A549 (cell line): ENCODE data around the gene SORCS2. TPM values are rescaled to one million over a fixed set of nuclear protein-coding genes. Genes with fewer than 3 reads are reported as not detected.

ENCODE experiments used
- ATAC-seq, 2 experiments: fragments of 200-7000 bp in 1 of 2; fragments of >200 bp in 1 of 2; cut with Nextera tagmentation in 1 of 2; cut with Tn5 transposase in 1 of 2; 3 replicates each; pipeline versions ENCODE4 v1.8.0 to v1.9.1; 2018 to 2020; ENCODE audit warnings: mild to moderate bottlenecking in 1 of 2, moderate library complexity in 1 of 2
- CTCF ChIA-PET: fragments of 300-600 bp; sonication (Branson Sonifier 250); formaldehyde crosslinking; extraction: SDS; loops from one replicate; lab custom pipeline; 2021; ENCODE audit warnings: antibody characterized with exemption, inconsistent platforms; lab: Yijun Ruan, JAX
- POLR2A ChIA-PET: fragments of 350-600 bp; formaldehyde crosslinking; extraction: SDS; loops from one replicate; lab custom pipeline; 2021; ENCODE audit warnings: antibody characterized with exemption, inconsistent platforms; lab: Yijun Ruan, JAX
- DNase-seq, 2 experiments: peaks; one replicate each; pipeline versions ENCODE4 v3.0.0 to v3.0.0-alpha.2; 2011 to 2016; ENCODE audit warnings: low read depth in 1 of 2, low spot score in 1 of 2
- FAIRE-seq: peaks from 2 replicates; lab custom pipeline; 2011; peaks lifted over from hg19 to GRCh38; lab: Jason Lieb, UNC
- H3K27ac ChIP-seq, 2 experiments: fragments of >200 bp; sonication (Bioruptor Twin); formaldehyde crosslinking; 3 replicates each; pipeline ENCODE4 v1.5.1; 2016 to 2017
- H3K4me1 ChIP-seq: fragments of >200 bp; sonication (Bioruptor Twin); formaldehyde crosslinking; 3 replicates; pipeline ENCODE4 v1.6.1; 2016
- H3K4me2 ChIP-seq: fragments of >200 bp; sonication (Bioruptor Twin); formaldehyde crosslinking; 3 replicates; pipeline ENCODE4 v1.6.1; 2016
- H3K4me3 ChIP-seq: fragments of >200 bp; sonication (Bioruptor Twin); formaldehyde crosslinking; 3 replicates; pipeline ENCODE4 v1.5.1; 2016
- H3K9me3 ChIP-seq: fragments of >200 bp; sonication (Bioruptor Twin); formaldehyde crosslinking; 3 replicates; pipeline ENCODE4 v1.6.1; 2016
- CBX2 ChIP-seq: fragments of 200-600 bp; sonication (generic); IDR thresholded peaks from 2 replicates; pipeline ENCODE4 v1.6.1; 2016; ENCODE audit warnings: low read depth, mild to moderate bottlenecking, borderline replicate concordance
- CBX8 ChIP-seq: fragments of 200-600 bp; sonication (generic); IDR thresholded peaks from 2 replicates; pipeline ENCODE4 v1.6.1; 2016
- CHD2 ChIP-seq: fragments of 150-350 bp; IDR thresholded peaks from 2 replicates; pipeline ENCODE4 v1.6.1; 2014; ENCODE audit warnings: low read length; ENCODE audit not compliant: partially characterized antibody
- FOSB ChIP-seq: fragments of 250-450 bp; sonication (Bioruptor Pico); IDR thresholded peaks from 2 replicates; pipeline ENCODE4 v1.5.0; 2020; ENCODE audit warnings: mild to moderate bottlenecking, moderate library complexity
- FOXS1 ChIP-seq: fragments of 250-450 bp; sonication (Bioruptor Pico); IDR thresholded peaks from 2 replicates; pipeline ENCODE4 v1.5.0; 2020; ENCODE audit warnings: mild to moderate bottlenecking, moderate library complexity
- GATA3 ChIP-seq: IDR thresholded peaks from 2 replicates; pipeline ENCODE4 v1.6.1; 2012; ENCODE audit warnings: borderline replicate concordance
- HOXA7 ChIP-seq: fragments of 250-450 bp; sonication (Bioruptor Pico); IDR thresholded peaks from 2 replicates; pipeline ENCODE4 v1.5.0; 2020; ENCODE audit warnings: mild to moderate bottlenecking, moderate library complexity
- HOXB5 ChIP-seq: fragments of 250-450 bp; sonication (Bioruptor Pico); IDR thresholded peaks from 2 replicates; pipeline ENCODE4 v1.5.0; 2020; ENCODE audit warnings: mild to moderate bottlenecking, moderate library complexity
- MAZ ChIP-seq: fragments of 150-350 bp; IDR thresholded peaks from 2 replicates; pipeline ENCODE4 v1.6.1; 2014; ENCODE audit warnings: antibody characterized with exemption, low read depth, low read length, borderline replicate concordance
- NFE2L2 ChIP-seq: fragments of 150-350 bp; conservative IDR thresholded peaks from 2 replicates; pipeline ENCODE4 v1.6.1; 2014; ENCODE audit warnings: low read length
- NPAS2 ChIP-seq: fragments of 250-450 bp; sonication (Bioruptor Pico); IDR thresholded peaks from 2 replicates; pipeline ENCODE4 v1.8.0; 2022; ENCODE audit warnings: mild to moderate bottlenecking, moderate library complexity, borderline replicate concordance
- NR3C1 ChIP-seq: fragments of >200 bp; sonication (Bioruptor Twin); formaldehyde crosslinking; IDR thresholded peaks from 3 replicates; pipeline ENCODE4 v1.6.1; 2017
- PHF8 ChIP-seq: fragments of 200-600 bp; sonication (generic); IDR thresholded peaks from 2 replicates; pipeline ENCODE4 v1.6.1; 2016; ENCODE audit warnings: low read depth, mild to moderate bottlenecking, antibody characterized with exemption, moderate library complexity, borderline replicate concordance
- POLR2AphosphoS2 ChIP-seq: conservative IDR thresholded peaks from 2 replicates; pipeline ENCODE4 v1.6.1; 2012; ENCODE audit warnings: low read length, improper control_type of control experiment, inconsistent platforms
- RFX5 ChIP-seq: fragments of 450-650 bp; IDR thresholded peaks from 2 replicates; pipeline ENCODE4 v1.7.1; 2014; ENCODE audit warnings: antibody characterized with exemption, mild to moderate bottlenecking, moderate library complexity
- SMC3 ChIP-seq: fragments of >200 bp; sonication (Bioruptor Twin); formaldehyde crosslinking; IDR thresholded peaks from 3 replicates; pipeline ENCODE4 v1.6.1; 2018; ENCODE audit warnings: inconsistent platforms
- TFCP2L1 ChIP-seq: fragments of 250-450 bp; sonication (Bioruptor Pico); IDR thresholded peaks from 2 replicates; pipeline ENCODE4 v1.5.0; 2021; ENCODE audit warnings: mild to moderate bottlenecking
- ZC3H11A ChIP-seq: fragments of 450-650 bp; IDR thresholded peaks from 2 replicates; pipeline ENCODE4 v1.6.1; 2014; ENCODE audit warnings: antibody characterized with exemption, mild to moderate bottlenecking
- ZSCAN20 ChIP-seq: fragments of 250-450 bp; sonication (Bioruptor Pico); IDR thresholded peaks from 2 replicates; pipeline ENCODE4 v1.8.0; 2022; ENCODE audit warnings: mild to moderate bottlenecking, moderate library complexity
- WGBS: methylation state at CpG from one replicate; pipeline ENCODE4 v1.1.6; 2017; ENCODE audit errors: missing lambda C conversion rate; 5-methylcytosine and 5-hydroxymethylcytosine counted together
- polyA plus RNA-seq, 4 experiments: library from polyadenylated mRNA; depleted of rRNA in 3 of 4; stranded (reverse); fragments of >200 nt; fragmentation: RNase III in 1 of 4; extraction: RNeasy Plus Mini Kit Qiagen cat#74134 plus additional on column Dnase treatment in 1 of 4; gene quantifications; 2 replicates in 3 of 4; 3 replicates in 1 of 4; pipeline ENCODE4 v1.2.3, GENCODE V29; 2011 to 2017
- TF ChIP-seq, protein P1 (sequence below): fragments of 200-600 bp; sonication (generic); IDR thresholded peaks from 2 replicates; pipeline ENCODE4 v1.6.1; 2016; ENCODE audit warnings: antibody characterized with exemption, mild to moderate bottlenecking, moderate library complexity
- TF ChIP-seq, protein P2 (sequence below): IDR thresholded peaks from 2 replicates; pipeline ENCODE4 v1.6.1; 2012

SORCS2 gene
- polyA plus RNA-seq, 2 of the 4 experiments (the other 2 are of a cell fraction) = 1.4 to 4.6 TPM

DNA sequence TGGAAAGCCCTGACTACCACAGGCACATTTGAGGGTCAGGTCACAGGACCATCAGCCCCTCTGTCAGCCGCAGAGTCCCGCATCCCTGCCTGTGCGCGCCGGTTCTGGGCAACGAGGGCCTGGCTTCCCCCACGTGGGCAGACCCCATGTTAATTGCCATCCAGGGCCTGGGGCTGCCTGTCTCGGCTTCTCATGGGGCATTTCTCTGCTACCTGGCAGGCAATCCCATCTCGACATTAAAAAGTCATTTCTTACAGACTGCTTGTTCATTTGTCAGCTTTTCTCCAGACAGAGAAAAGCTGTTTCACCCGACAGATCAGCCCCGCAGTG is 45.6 kb upstream of the SORCS2 start:
- CTCF ChIA-PET = interaction anchor here (1.6 kb wide), 1 partner anchor 10 kb away, joined by 9 read pairs; no protein-coding TSS in a partner anchor
- no peak for FAIRE-seq
- no peaks in the 10 kb centered on the region for H3K9me3 ChIP-seq
- no peak overlapping the region for H3K4me3 ChIP-seq
- 66% methylated on average over 11 of the region's 11 CpGs for WGBS
- no peak overlapping the region for H3K27ac ChIP-seq
- ATAC-seq = no peak
- POLR2A ChIA-PET = no interaction called here
- 0 out of 3 replicates have a peak, but pooled peaks cover 3% of the 10 kb centered on the region for H3K4me1 ChIP-seq
- DNase-seq = no peak
- no peak overlapping the region for H3K4me2 ChIP-seq
- TF ChIP-seq ZC3H11A (no peak), CBX8 (no peak), NFE2L2 (no peak), POLR2AphosphoS2 (no peak), HOXA7 (CRISPR knock-in tag) (no peak)
- TF ChIP-seq, all 56 proteins: peak for 0

DNA sequence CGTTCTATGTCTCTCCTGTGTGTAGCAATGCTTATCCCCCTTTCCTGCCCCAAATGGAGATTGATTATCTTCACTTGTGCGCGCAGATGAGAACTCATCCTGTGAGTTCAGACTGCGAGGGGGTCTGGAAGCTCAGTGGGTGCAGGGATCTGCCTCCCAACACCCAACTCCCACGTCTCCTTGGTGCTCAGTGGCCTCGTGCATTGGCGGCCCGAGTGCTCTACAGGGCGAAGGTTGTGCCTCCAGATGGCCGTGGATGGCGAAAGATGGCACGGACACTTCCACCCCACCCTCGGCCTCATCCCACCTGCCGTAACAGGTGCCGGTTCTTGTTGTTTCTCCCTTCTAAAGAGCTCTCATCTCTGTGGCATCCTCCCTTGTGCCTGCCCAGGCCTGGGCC is 45.1 kb upstream of the SORCS2 start:
- Histone ChIP-seq H3K27ac (no peak overlapping the region), H3K4me3 (no peak overlapping the region), H3K4me1 (0 out of 3 replicates have a peak, but pooled peaks cover 3% of the 10 kb centered on the region), H3K4me2 (no peak overlapping the region), H3K9me3 (no peaks in the 10 kb centered on the region)
- POLR2A ChIA-PET = no interaction called here
- CTCF ChIA-PET = interaction anchor here (1.6 kb wide), 1 partner anchor 9 kb away, joined by 9 read pairs; no protein-coding TSS in a partner anchor
- TF ChIP-seq NR3C1 (no peak), MAZ (no peak), RFX5 (no peak), CHD2 (no peak), CBX2 (no peak), FOXS1 (CRISPR knock-in tag) (no peak), GATA3 (no peak), SMC3 (no peak), PHF8 (no peak), ZSCAN20 (CRISPR knock-in tag) (no peak), FOSB (CRISPR knock-in tag) (no peak), NPAS2 (CRISPR knock-in tag) (no peak), HOXA7 (CRISPR knock-in tag) (no peak), TFCP2L1 (CRISPR knock-in tag) (no peak), HOXB5 (CRISPR knock-in tag) (no peak)
- TF ChIP-seq, protein P1, sequence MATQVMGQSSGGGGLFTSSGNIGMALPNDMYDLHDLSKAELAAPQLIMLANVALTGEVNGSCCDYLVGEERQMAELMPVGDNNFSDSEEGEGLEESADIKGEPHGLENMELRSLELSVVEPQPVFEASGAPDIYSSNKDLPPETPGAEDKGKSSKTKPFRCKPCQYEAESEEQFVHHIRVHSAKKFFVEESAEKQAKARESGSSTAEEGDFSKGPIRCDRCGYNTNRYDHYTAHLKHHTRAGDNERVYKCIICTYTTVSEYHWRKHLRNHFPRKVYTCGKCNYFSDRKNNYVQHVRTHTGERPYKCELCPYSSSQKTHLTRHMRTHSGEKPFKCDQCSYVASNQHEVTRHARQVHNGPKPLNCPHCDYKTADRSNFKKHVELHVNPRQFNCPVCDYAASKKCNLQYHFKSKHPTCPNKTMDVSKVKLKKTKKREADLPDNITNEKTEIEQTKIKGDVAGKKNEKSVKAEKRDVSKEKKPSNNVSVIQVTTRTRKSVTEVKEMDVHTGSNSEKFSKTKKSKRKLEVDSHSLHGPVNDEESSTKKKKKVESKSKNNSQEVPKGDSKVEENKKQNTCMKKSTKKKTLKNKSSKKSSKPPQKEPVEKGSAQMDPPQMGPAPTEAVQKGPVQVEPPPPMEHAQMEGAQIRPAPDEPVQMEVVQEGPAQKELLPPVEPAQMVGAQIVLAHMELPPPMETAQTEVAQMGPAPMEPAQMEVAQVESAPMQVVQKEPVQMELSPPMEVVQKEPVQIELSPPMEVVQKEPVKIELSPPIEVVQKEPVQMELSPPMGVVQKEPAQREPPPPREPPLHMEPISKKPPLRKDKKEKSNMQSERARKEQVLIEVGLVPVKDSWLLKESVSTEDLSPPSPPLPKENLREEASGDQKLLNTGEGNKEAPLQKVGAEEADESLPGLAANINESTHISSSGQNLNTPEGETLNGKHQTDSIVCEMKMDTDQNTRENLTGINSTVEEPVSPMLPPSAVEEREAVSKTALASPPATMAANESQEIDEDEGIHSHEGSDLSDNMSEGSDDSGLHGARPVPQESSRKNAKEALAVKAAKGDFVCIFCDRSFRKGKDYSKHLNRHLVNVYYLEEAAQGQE = no peak
- TF ChIP-seq, protein P2, sequence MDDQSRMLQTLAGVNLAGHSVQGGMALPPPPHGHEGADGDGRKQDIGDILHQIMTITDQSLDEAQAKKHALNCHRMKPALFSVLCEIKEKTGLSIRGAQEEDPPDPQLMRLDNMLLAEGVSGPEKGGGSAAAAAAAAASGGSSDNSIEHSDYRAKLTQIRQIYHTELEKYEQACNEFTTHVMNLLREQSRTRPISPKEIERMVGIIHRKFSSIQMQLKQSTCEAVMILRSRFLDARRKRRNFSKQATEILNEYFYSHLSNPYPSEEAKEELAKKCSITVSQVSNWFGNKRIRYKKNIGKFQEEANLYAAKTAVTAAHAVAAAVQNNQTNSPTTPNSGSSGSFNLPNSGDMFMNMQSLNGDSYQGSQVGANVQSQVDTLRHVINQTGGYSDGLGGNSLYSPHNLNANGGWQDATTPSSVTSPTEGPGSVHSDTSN = no peak
- DNase-seq = no peak
- no peak for ATAC-seq
- FAIRE-seq = no peak
- 67% methylated on average over 9 of the region's 15 CpGs for WGBS
